ENCODE measurements around the gene H2BW1. TPM values are rescaled to one million over a fixed set of nuclear protein-coding genes. Genes with fewer than 3 reads are reported as not detected.
"Not testable (repeated sequence)": the region's sequence is repeated elsewhere in the genome, so short reads cannot be mapped to it uniquely, and the experiment has no call there.

Gene H2BW1, protein sequence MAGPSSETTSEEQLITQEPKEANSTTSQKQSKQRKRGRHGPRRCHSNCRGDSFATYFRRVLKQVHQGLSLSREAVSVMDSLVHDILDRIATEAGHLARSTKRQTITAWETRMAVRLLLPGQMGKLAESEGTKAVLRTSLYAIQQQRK
- not detected in 3 replicates for total RNA-seq
- long read RNA-seq: 0 reads

DNA sequence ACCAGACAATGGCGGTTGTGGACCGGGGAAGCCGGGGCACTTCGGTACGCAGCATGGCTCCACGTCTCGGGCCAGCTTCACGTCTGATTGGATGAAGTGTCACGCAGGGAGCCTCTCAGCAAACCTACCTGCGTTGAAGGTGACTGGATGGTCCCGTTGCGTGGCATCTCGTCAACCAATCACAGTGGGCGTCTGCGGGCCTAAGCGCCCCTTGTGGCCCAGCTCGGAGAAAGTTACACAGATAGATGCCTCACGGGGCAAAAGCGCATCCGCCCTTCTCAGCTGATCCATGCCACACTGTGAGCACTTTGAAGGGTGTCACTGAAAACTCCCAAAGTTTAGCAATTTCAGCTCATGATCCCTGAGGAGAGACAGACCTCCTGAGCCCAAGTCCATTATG lies at the start of gene H2BW1:
Gene H2BW1, minus strand, starts transcription at position 103 of the 400 bp plus-strand sequence. CDS start 132 bp downstream, outside the sequence.
- H3K4me3 Mint-ChIP-seq (ENCODE audit: unreplicated experiment): no peak within 1 kb of the TSS
- H3K27me3 Mint-ChIP-seq (ENCODE audit: low read depth): peaks cover 4% of the 10 kb centered on the region
- H3K4me1 Mint-ChIP-seq (ENCODE audit: low read depth): no peaks in the 10 kb centered on the region
- H3K36me3 Mint-ChIP-seq (ENCODE audit: low read depth): no peaks in the 10 kb centered on the region
- no peak for TF ChIP-seq CTCF (IDR thresholded peaks at IDR 0.05)
- no peak within 1 kb of the TSS for H3K27ac Mint-ChIP-seq (ENCODE audit: unreplicated experiment)
- no peak for DNase-seq (ENCODE audit: low spot score)
- peaks cover 13% of the 10 kb centered on the region for H3K9me3 Mint-ChIP-seq (ENCODE audit: low read depth)

- not testable (repeated sequence) for H3K36me3 Mint-ChIP-seq (ENCODE audit: low read depth); H3K4me1 Mint-ChIP-seq (ENCODE audit: low read depth); H3K9me3 Mint-ChIP-seq (ENCODE audit: low read depth); DNase-seq (ENCODE audit: low spot score); H3K4me3 Mint-ChIP-seq (ENCODE audit: unreplicated experiment); H3K27ac Mint-ChIP-seq (ENCODE audit: unreplicated experiment); H3K27me3 Mint-ChIP-seq (ENCODE audit: low read depth)
Measured at GRCh38 chrX:104062636-104063035, 49.1 kb upstream of the H2BW1 start.

DNA sequence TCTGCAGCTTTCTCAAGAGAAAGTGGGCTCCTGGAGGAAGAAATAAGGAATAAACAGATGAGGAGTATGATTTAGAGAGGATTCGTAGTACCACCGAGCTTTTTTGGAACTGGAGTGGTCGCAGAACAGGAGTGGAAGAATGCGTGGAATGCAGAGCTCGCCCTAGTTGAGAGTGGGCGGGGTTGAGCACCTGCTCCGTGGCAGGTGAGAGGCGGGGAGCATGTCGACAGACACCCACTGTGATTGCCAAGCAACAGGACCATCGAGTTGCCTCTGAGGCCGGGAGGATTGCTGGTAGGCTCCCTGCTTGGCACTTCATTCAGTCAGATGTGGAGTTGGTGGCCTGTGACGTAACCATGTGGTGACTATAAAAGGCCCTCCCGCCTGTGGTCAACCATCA lies 41.4 kb upstream of the H2BW1 start:
- DNase-seq (ENCODE audit: low spot score); H3K4me3 Mint-ChIP-seq (ENCODE audit: unreplicated experiment); H3K36me3 Mint-ChIP-seq (ENCODE audit: low read depth); H3K27ac Mint-ChIP-seq (ENCODE audit: unreplicated experiment); H3K27me3 Mint-ChIP-seq (ENCODE audit: low read depth); H3K4me1 Mint-ChIP-seq (ENCODE audit: low read depth); H3K9me3 Mint-ChIP-seq (ENCODE audit: low read depth): not testable (repeated sequence)

DNA sequence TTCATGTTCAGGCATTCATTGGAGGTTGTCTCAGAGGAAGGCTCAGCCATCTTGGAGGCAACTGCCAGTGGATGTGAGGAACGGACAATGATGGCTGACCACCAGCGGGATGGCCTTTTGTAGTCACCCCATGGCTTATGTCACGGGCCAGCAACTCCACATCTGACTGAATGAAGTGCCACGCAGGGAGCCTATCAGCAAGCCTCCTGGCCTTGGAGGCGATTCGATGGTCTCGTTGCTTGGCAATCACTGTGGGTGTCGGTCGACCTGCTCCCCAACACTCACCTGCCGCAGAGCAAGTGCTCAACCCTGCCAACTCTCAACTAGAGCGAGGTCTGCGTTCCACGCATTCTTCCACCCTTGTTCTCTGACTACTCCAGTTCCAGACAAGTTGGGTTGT lies 33.7 kb upstream of the H2BW1 start:
- Mint-ChIP-seq H3K9me3 (ENCODE audit: low read depth) (peaks cover 31% of the 10 kb centered on the region), H3K27me3 (ENCODE audit: low read depth) (peaks cover 4% of the 10 kb centered on the region), H3K36me3 (ENCODE audit: low read depth) (no peaks in the 10 kb centered on the region), H3K4me1 (ENCODE audit: low read depth) (no peaks in the 10 kb centered on the region), H3K27ac (ENCODE audit: unreplicated experiment) (no peak overlapping the region), H3K4me3 (ENCODE audit: unreplicated experiment) (no peak overlapping the region)
- no peak for DNase-seq (ENCODE audit: low spot score)
- TF ChIP-seq CTCF (IDR thresholded peaks at IDR 0.05): no peak

GRCh38 chrX:104045642-104046041 lies 32.1 kb upstream of the H2BW1 start:
- TF ChIP-seq CTCF (IDR thresholded peaks at IDR 0.05): no peak
- Mint-ChIP-seq H3K4me3 (ENCODE audit: unreplicated experiment) (no peak overlapping the region), H3K4me1 (ENCODE audit: low read depth) (no peaks in the 10 kb centered on the region), H3K27ac (ENCODE audit: unreplicated experiment) (no peak overlapping the region), H3K9me3 (ENCODE audit: low read depth) (peaks cover 34% of the 10 kb centered on the region), H3K27me3 (ENCODE audit: low read depth) (peaks cover 4% of the 10 kb centered on the region), H3K36me3 (ENCODE audit: low read depth) (no peaks in the 10 kb centered on the region)
- no peak for DNase-seq (ENCODE audit: low spot score)

GRCh38 chrX:104041003-104041402 lies 27.5 kb upstream of the H2BW1 start:
- H3K27ac Mint-ChIP-seq (ENCODE audit: unreplicated experiment): no peak overlapping the region
- no peak for TF ChIP-seq CTCF (IDR thresholded peaks at IDR 0.05)
- no peak for DNase-seq (ENCODE audit: low spot score)
- H3K4me3 Mint-ChIP-seq (ENCODE audit: unreplicated experiment): no peak overlapping the region
- H3K36me3 Mint-ChIP-seq (ENCODE audit: low read depth): no peaks in the 10 kb centered on the region
- no peaks in the 10 kb centered on the region for H3K4me1 Mint-ChIP-seq (ENCODE audit: low read depth)
- H3K9me3 Mint-ChIP-seq (ENCODE audit: low read depth): peaks cover 21% of the 10 kb centered on the region
- H3K27me3 Mint-ChIP-seq (ENCODE audit: low read depth): peaks cover 4% of the 10 kb centered on the region

Data from chondrocyte (in vitro differentiated cells).